ENCODE measurements around the gene CAPN13. TPM values are rescaled to one million over a fixed set of nuclear protein-coding genes. Genes with fewer than 3 reads are reported as not detected.

The CAPN13 gene
- total RNA-seq, 3 donors from 2014 or later, result 33.8 to 44.6 TPM; not detected in 1

DNA sequence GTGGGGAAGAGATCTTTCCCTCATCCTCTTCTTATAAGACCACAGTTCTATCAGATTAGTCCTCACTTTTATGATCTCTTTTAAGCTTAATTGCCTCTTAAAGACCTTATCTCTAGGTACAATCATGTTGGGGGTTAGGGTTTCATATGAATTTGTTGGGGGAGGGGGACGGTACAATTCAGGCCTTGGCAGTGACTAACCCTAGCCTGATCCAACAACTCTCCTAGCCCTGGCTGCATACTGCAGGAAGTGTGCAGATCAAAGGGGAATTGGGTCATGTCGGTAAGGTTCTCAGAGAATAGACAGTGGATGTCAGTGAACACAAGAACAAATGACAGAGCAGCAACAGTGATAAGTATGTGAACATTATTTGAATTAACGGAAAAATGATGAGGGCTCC lies 16.4 kb downstream of the CAPN13 start:
- Histone ChIP-seq H3K36me3 (no peaks in the 10 kb centered on the region), H3K4me1 (no peaks in the 10 kb centered on the region), H3K9me3 (no peaks in the 10 kb centered on the region), H3K27ac (no peak overlapping the region), H3K4me3 (no peak overlapping the region), H3K27me3 (no peaks in the 10 kb centered on the region)
- TF ChIP-seq, protein P1, sequence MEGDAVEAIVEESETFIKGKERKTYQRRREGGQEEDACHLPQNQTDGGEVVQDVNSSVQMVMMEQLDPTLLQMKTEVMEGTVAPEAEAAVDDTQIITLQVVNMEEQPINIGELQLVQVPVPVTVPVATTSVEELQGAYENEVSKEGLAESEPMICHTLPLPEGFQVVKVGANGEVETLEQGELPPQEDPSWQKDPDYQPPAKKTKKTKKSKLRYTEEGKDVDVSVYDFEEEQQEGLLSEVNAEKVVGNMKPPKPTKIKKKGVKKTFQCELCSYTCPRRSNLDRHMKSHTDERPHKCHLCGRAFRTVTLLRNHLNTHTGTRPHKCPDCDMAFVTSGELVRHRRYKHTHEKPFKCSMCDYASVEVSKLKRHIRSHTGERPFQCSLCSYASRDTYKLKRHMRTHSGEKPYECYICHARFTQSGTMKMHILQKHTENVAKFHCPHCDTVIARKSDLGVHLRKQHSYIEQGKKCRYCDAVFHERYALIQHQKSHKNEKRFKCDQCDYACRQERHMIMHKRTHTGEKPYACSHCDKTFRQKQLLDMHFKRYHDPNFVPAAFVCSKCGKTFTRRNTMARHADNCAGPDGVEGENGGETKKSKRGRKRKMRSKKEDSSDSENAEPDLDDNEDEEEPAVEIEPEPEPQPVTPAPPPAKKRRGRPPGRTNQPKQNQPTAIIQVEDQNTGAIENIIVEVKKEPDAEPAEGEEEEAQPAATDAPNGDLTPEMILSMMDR (IDR thresholded peaks at IDR 0.05), result no peak
- TF ChIP-seq POLR2AphosphoS5 (IDR thresholded peaks at IDR 0.05), result no peak
- no peak for DNase-seq (ENCODE audit: low spot score in 2 of 2)
- intact Hi-C loops (cut with DNase I; ENCODE audit: low total_unique reads), result no loop called here

- Histone ChIP-seq H3K27me3 (no peaks in the 10 kb centered on the region), H3K27ac (no peak overlapping the region), H3K4me3 (no peak overlapping the region), H3K36me3 (no peaks in the 10 kb centered on the region), H3K9me3 (no peaks in the 10 kb centered on the region), H3K4me1 (no peaks in the 10 kb centered on the region)
- intact Hi-C loops (cut with DNase I; ENCODE audit: low total_unique reads), result no loop called here
- no peak for DNase-seq (ENCODE audit: low spot score in 2 of 2)
- TF ChIP-seq POLR2A (IDR thresholded peaks at IDR 0.05) (no peak), POLR2AphosphoS5 (IDR thresholded peaks at IDR 0.05) (no peak)
- TF ChIP-seq, protein P1 (IDR thresholded peaks at IDR 0.05), result no peak
Observed at GRCh38 chr2:30789670-30790210, 17.5 kb downstream of the CAPN13 start.

- Histone ChIP-seq H3K9me3 (no peaks in the 10 kb centered on the region), H3K4me1 (no peaks in the 10 kb centered on the region), H3K27ac (no peak overlapping the region), H3K36me3 (no peaks in the 10 kb centered on the region), H3K27me3 (no peaks in the 10 kb centered on the region), H3K4me3 (no peak overlapping the region)
- DNase-seq (ENCODE audit: low spot score in 2 of 2), result no peak
- TF ChIP-seq POLR2A (IDR thresholded peaks at IDR 0.05) (no peak), POLR2AphosphoS5 (IDR thresholded peaks at IDR 0.05) (no peak)
- TF ChIP-seq, protein P1 (IDR thresholded peaks at IDR 0.05), result no peak
- intact Hi-C loops (cut with DNase I; ENCODE audit: low total_unique reads), result no loop called here
Observed at GRCh38 chr2:30786923-30787685, 20.1 kb downstream of the CAPN13 start.

GRCh38 chr2:30784682-30785081 lies 22.6 kb downstream of the CAPN13 start:
- TF ChIP-seq POLR2AphosphoS5 (IDR thresholded peaks at IDR 0.05) (no peak), POLR2A (IDR thresholded peaks at IDR 0.05) (no peak)
- TF ChIP-seq, protein P1 (IDR thresholded peaks at IDR 0.05), result no peak
- DNase-seq (ENCODE audit: low spot score in 2 of 2), result no peak
- Histone ChIP-seq H3K36me3 (no peaks in the 10 kb centered on the region), H3K27me3 (no peaks in the 10 kb centered on the region), H3K27ac (no peak overlapping the region), H3K4me3 (no peak overlapping the region), H3K9me3 (no peaks in the 10 kb centered on the region), H3K4me1 (no peaks in the 10 kb centered on the region)
- intact Hi-C loops (cut with DNase I; ENCODE audit: low total_unique reads), result no loop called here

DNA sequence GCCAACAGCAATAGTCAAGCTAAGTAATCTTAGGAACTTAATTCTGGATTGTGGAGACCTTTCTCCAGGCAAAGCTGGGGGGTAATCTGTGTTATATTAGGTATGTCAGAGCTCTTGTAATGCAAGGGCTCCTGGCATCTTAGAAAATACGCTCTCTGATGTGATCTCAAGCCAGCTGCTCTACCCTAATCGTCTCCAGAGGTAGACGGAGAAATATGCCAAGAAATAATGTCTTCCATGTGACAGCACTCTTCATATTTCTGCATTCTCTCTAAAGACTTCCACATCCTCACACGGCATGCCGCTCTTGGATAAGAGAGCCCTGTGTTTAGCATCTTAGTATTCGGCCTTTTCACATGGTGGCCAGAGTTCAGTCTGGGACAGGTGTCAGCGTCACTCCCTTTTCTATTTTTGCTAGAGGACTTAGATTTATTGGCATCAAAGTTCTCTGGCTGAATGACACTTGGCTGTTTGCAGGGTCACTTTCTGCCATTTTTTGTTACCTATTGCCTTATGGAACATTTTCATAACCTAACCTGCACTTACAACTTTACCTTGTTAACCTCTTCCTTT lies 25.2 kb downstream of the CAPN13 start:
- intact Hi-C loops (cut with DNase I; ENCODE audit: low total_unique reads), result no loop called here
- TF ChIP-seq POLR2A (IDR thresholded peaks at IDR 0.05), result no peak
- TF ChIP-seq, protein P1 (IDR thresholded peaks at IDR 0.05), result no peak
- TF ChIP-seq POLR2AphosphoS5 (IDR thresholded peaks at IDR 0.05), result no peak
- Histone ChIP-seq H3K27ac (no peak overlapping the region), H3K9me3 (no peaks in the 10 kb centered on the region), H3K36me3 (no peaks in the 10 kb centered on the region), H3K4me3 (no peak overlapping the region), H3K27me3 (no peaks in the 10 kb centered on the region), H3K4me1 (no peaks in the 10 kb centered on the region)
- no peak for DNase-seq (ENCODE audit: low spot score in 2 of 2)

Data from breast epithelium (tissue), 4 donors.